Activated CD4-positive, alpha-beta T cell treated with anti-CD3 and anti-CD28 coated beads for 1 hour (primary cell): Measurements from ENCODE around the gene SH3BP2.

ENCODE experiments used
- DNase-seq: peaks from one replicate; pipeline ENCODE4 v3.0.0-alpha.2; 2020

Gene SH3BP2

GRCh38 chr4:2792396-2792710 lies 532 bp upstream of the SH3BP2 start:
- DNase-seq, result no peak

GRCh38 chr4:2793586-2794485 lies 951 bp downstream of the SH3BP2 start:
- DNase-seq, result no peak

DNA sequence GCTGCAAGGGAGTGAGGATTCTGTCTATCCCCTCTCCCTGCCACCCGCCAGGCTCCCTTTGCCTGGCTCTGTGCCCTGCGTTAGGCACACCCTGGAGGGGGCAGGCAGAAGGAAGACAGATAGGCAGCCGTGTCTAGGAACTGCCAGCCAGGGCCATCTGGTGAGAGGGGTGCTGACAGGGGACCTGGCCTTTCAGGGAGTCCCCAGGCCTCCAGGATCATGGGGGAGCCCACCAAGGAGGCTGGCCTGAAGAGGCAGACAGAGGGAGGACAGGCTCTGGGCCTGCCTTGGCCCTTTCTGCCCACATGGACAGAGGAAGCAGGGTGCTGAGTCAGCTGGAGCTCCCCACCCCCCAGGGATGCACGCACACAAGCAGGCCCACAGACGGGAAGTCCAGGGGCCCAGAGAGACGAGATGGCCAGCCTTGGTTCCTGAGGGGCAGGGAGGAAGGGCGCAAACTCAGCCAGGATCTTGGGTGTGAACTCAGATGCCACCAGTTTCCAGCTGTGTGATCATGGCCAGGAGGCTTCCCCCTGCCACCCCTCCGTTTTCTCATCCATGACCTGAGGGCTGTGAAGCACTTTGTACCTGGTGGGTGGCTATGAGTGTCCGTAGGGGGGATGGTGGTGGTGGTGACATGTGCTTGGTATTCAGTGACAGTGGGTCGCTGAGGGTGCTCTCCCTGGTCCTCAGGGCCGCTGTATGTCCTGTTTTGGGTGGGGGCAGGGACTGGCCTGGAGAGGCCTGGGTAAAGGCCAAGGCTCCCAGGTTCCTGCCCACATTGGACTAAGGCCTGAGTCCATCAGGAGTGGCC lies 1.8 kb downstream of the SH3BP2 start:
- DNase-seq, result no peak

GRCh38 chr4:2795300-2795892 lies 2.5 kb downstream of the SH3BP2 start:
- DNase-seq, result no peak

DNA sequence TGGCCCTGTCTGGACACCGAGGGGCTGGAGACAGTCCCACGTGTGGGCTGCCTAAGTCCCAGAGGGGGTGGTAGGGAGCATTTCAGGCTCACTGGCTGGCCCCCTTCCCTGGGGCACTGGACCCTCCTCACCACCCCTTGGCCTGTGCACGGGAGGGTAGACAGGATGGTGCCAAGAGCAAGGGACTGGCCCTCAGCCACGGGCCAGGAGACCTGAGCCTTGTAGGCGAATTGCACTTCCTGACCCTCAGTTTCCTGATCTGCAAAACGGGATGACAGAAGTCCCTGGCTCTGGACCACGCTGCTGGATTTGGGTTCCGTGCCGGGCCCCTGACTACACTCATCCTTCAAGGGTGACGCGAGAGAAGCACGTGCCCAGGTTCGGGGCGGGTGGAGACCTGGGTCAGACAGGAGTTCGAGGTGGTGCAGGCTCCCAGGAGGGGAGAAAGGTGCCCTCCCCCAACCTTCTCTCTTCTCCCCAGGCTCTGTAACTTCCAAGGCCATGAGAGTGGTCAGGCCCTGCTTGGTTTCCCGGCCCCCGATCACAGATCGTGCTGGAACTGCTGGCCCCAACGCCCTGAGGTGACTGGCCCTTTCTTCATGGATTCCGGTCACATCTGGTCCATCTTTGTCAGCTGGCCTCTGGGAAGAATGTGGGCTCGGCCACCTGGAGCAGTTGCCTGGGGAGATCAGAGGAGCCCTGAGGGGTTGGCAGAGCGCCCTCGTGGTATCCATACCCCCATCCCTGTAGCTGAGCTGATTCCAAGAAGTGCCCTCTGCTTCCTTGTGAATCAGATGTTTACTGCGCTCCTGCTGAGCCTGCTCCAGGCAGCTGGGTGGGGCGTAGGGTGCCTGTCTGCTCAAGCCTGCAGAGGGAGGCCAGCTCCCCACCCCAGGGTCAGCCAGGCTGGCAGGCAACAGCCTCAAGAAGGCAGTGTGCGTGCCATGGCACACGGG lies 3.3 kb downstream of the SH3BP2 start:
- DNase-seq, result no peak

DNA sequence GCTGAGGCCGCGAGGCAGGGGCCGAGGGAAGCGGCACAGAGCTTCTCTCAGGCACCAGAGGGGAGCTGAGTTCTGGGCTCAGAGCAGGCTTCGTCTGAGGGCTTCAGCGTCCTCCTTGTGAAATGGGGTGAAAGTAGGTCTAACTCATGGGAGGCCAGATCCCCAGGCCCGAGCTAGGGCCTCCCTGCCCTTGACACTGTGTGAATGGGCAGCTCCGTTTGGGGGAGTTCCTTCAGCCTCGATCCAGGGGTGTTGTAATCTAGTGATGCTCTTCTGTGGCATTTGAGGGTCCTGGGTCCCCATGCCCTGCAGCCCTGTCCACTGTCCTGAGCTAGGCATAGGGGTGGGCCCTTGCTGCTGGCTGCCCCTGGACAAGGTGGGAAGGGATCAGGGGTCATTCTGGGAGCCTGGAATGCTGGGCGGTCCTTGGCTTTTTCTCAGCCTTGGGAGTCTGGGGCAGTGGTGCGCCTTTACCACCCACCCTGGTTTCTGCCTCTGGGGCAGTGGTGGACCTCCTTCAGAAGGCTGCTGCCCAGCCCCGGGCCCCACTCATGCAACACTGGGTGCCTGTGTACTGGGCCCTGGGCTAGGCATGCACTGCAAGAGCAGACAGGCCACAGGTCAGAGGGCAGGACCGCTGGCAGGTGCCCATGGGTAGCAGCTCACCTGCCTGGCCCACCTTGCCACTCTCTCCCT lies 4.1 kb downstream of the SH3BP2 start:
- no peak for DNase-seq

GRCh38 chr4:2797545-2798305 lies 4.8 kb downstream of the SH3BP2 start:
- DNase-seq, result peak; percentile 58

DNA sequence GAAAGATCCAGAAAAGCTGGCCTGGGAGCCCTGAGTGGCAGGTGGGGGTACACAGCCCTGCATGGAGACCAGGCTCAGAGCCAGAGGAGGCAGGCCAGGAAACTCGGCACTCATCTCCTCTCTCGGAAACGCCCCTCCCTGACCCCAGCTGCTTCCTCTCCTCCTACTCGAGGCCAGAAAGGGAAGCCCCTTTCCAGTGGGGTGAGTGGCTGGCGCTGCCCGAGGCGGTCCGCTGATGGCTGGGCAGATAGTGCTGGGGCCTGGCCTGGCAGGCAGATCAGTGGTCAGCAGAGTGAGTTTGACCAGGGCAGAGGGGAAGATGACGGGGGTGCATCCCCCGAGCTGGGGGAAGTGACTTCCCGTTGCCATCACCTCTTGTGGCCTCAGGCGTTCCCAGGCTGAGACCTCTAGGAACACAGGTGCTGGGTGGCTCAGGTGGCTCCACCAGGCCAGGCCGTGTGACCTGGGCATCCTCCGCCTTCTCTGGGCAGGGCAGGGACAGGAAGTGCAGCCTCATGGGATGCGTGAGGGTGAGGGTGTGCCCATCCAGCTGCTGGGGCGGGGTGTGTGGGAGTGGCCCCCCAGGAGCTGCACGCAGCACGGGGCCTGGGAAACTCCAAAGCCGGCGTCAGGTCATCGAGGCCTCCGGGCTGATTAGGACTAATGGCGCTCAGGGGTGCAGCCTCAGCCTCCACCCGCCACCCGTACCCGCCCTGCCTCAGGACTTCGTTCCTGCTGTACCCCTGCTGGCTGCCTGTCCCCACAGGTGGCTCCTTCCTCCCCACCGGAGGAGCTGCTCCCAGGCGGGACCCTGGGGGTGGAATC lies 5.7 kb downstream of the SH3BP2 start:
- no peak for DNase-seq

DNA sequence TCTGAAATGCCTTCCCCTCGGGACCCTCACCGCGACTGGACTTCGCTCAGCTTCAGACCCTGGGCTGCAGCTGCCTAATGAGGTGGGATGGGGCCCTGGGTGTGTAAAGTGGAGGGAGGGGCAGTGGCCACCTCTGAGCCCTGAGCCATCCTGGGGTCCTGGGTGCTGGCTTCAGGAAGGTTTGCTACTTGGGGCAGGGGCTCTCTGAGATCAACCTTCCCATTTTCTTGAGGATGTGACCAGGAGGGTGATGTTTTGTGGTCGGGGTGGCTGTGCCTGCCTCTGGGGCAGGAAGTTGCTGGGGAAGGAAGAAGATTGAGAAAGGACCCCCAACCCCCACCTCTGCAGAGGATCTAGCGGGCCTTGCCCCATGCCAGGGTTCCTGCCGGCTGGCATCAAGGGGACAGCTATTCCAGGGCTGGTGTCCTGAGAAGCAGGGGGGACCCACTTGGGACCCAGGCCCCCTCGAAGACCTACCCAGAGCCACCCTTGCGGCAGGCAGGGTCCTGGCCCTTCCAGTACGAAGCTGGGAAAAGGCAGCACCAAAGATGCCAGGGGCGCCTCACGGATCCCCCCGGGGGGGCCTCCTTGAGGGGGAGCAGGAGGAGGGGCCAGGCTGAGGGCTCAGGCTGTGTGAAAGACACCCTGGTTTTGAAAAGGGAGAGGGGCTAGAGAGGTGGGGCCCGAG lies 6.5 kb downstream of the SH3BP2 start:
- no peak for DNase-seq

DNA sequence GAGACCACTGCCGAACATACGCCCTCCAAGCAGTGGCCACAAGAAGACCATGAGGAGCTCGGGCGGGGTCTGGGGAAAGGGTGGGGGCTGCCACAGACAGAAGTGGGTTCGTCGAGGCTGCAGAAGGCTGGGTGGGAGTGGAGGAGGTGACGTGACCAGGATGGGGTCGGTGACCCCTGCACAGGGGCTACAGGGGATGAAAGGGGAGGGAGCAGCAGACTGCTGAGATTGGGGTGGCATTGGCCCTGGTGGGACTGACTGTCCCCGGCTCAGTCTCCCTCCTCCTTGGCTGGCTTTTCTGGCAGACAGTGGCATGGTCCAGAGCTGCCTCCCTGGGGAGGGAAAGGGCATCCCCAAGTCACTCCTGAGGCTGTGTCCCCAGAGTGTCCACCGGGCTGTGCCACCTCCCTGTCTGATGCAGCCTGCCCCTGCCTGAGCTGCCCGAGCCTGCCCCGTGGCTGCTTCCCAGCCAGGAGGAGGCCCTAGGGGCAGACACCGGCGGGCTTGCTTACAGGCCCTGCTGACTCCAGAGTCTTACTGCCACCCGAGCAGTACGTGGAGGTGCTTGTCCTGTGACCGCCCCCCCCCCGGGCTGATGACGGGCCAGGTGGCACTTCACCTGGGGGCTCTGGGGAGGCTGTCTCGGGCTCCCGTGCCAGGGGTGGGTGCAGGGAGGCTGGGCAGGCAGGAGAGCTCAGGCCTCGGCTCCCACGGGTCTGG lies 7.2 kb downstream of the SH3BP2 start:
- no peak for DNase-seq

DNA sequence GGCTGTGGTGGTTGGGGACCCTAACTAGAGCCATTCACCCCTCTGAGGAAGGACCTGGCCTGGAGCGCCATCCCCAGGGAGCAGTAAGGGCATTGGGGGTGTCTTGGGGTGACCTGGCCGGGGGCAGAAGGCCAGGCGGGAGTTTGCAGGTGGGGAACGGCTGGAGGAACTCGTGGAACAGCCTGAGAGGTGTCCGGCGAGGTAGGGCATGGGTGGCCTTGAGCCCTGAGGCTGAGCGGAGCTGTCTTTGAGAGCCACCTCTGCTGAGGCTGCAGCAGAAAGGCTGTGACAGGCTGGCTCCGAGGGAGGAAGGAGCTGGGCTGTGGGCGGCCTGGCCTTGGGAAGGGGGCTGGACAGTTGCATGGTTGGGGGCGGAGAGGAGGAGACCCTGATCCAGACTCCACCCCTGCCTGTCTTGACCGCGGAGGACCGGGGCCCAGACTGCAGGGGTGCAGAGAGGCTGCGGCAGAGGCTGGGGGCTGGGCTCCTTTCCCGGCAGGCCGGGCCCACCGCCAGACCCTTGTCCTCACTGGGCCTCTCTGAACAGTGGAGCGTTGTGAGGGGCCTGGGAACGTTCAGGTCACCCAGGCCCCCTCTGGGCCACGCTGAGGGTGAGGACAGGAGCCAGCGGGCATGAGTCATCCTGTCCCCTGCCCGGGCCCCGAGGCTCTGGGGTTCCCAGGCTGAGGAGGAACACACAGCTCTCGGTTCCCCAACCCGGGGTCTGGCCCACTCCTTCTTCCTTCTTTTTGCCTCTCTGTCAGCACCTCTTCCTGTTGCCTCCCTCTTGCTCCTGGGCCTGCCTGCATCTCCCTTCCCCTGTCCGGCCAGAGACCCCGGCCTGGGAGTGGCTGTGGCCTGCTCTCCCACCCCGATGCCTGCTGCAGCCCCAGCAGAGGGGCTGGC lies 8.1 kb downstream of the SH3BP2 start:
- DNase-seq, result no peak

- DNase-seq, result no peak
These were observed 10.0 kb downstream of the SH3BP2 start for GRCh38 chr4:2802618-2803531.

GRCh38 chr4:2803624-2804448 lies 11.0 kb downstream of the SH3BP2 start:
- DNase-seq, result no peak

DNA sequence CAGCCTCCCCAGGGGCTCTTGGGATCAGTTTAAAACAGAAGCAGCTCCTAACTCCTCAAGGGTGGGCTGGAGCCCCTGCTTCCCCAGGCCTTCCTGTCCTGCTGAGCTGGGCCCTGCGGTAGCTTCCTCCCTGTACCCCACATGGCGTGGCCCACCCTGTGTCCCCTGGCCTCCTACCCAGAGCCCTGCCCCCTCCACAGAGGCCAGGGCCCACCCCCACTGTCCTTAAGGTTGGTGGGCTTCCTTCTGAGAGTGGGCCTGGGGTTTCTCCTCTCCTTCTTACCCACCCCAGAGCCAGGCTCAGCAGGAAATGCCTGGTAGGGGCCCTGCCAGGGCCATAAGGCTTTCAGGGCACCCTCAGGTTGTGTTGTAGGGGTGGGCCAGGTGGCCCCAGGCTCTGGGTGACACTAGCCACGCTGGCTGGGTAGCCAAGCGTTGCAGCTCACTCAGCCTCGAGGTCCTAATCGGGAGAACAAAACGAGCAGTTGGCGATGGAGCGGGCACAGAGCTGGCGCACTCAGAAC lies 11.6 kb downstream of the SH3BP2 start:
- no peak for DNase-seq

DNA sequence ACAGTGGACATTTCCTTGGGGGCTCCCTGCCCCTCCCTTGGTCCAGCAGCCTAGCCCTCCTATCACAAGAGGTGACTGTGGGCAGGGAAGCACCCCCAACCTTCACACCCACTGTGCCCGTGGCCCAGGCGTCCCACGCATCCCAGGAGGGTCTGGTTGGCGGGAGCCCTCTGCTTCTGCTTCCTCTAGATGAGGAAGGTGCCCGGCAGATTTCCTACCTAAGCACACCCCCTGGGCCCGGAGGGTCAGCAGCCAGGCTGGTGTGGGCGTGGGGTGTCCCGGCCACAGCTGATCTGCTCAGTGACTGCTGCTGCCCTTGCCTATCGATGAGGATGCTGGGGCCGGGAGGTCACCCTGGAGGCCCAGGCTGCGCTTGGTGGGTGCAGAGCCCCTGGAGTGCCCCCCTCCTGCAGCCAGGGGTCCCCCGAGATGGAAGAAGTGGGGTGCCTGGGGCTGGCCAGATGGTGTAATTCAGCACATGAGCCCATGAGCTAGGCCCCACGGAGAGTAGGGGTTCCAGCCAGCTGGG lies 12.2 kb downstream of the SH3BP2 start:
- no peak for DNase-seq
